CD4-positive, CD25-positive, alpha-beta regulatory T cell (primary cell): ENCODE results near the gene DNAH7. TPM values are rescaled to one million over a fixed set of nuclear protein-coding genes. Genes with fewer than 3 reads are reported as not detected.

ENCODE experiments used
- ATAC-seq, 2 donors: fragments of 150-1000 bp; cut with Tn5 transposase; one replicate each; pipeline ENCODE4 v1.10.0; 2021; ENCODE audit warnings: low read depth in 2 of 2, moderate number of reproducible peaks in 2 of 2, moderate library complexity in 1 of 2
- DNase-seq, 3 donors: peaks; one replicate each; pipeline versions ENCODE4 v3.0.0 to v3.0.0-alpha.2; 2012 to 2022; ENCODE audit warnings: mixed read lengths in 1 of 3
- H3K27ac ChIP-seq: one replicate; pipeline ENCODE4 v1.7.0; 2013; ENCODE audit warnings: mild to moderate bottlenecking, low read length; ENCODE audit not compliant: insufficient read depth, poor library complexity, severe bottlenecking
- H3K27me3 ChIP-seq: one replicate; pipeline ENCODE4 v1.7.0; 2013; ENCODE audit warnings: low read length; ENCODE audit not compliant: control insufficient read depth, insufficient read depth
- H3K36me3 ChIP-seq: one replicate; pipeline ENCODE4 v1.7.0; 2013; ENCODE audit warnings: mild to moderate bottlenecking, low read length, moderate library complexity; ENCODE audit not compliant: control insufficient read depth, insufficient read depth
- H3K4me1 ChIP-seq: 2 replicates; pipeline ENCODE4 v1.7.0; 2013; ENCODE audit warnings: mild to moderate bottlenecking, low read length; ENCODE audit not compliant: insufficient read depth, control insufficient read depth, poor library complexity, severe bottlenecking
- H3K4me3 ChIP-seq: one replicate; pipeline ENCODE4 v1.7.0; 2013; ENCODE audit warnings: low read depth, mild to moderate bottlenecking, low read length, moderate library complexity
- H3K9me3 ChIP-seq, 2 experiments: 1 replicate in 1 of 2; 2 replicates in 1 of 2; pipeline ENCODE4 v1.7.0; 2013; ENCODE audit warnings: low read length in 2 of 2, mild to moderate bottlenecking in 1 of 2, moderate library complexity in 1 of 2; ENCODE audit not compliant: control insufficient read depth in 2 of 2
- H3K27ac Mint-ChIP-seq, 3 donors: one replicate each; pipeline ENCODE4 v1.8.0; 2020 to 2022; ENCODE audit warnings: mild to moderate bottlenecking in 3 of 3, mixed read lengths in 3 of 3, moderate library complexity in 2 of 3
- H3K27me3 Mint-ChIP-seq: one replicate; pipeline ENCODE4 v1.8.0; 2022; ENCODE audit warnings: mild to moderate bottlenecking, mixed read lengths
- H3K36me3 Mint-ChIP-seq: one replicate; pipeline ENCODE4 v1.8.0; 2020; ENCODE audit warnings: mixed read lengths
- H3K4me1 Mint-ChIP-seq, 4 donors: one replicate each; pipeline ENCODE4 v1.8.0; 2020 to 2022; ENCODE audit warnings: mixed read lengths in 4 of 4, mild to moderate bottlenecking in 1 of 4
- H3K4me3 Mint-ChIP-seq, 4 donors: one replicate each; pipeline ENCODE4 v1.8.0; 2020 to 2022; ENCODE audit warnings: mild to moderate bottlenecking in 4 of 4, mixed read lengths in 4 of 4, moderate library complexity in 3 of 4
- H3K9me3 Mint-ChIP-seq, 7 donors: one replicate each; pipeline ENCODE4 v1.8.0; 2020 to 2022; ENCODE audit warnings: mixed read lengths in 7 of 7, mild to moderate bottlenecking in 3 of 7, moderate library complexity in 2 of 7
- polyA plus RNA-seq, 4 donors: library from polyadenylated mRNA; unstranded; fragments of 300-500 nt; fragmentation: Illumina TruSeq; gene quantifications; one replicate each; pipeline ENCODE4 v1.2.3, GENCODE V29; 2021
- total RNA-seq: library from RNA; stranded (reverse); gene quantifications from one replicate; pipeline ENCODE4 v1.2.3, GENCODE V29; 2022

Gene DNAH7
- total and polyA plus RNA-seq, 5 donors from 2014 or later, result not detected

- ATAC-seq, result no peak
- Mint-ChIP-seq H3K27ac (no peak overlapping the region), H3K27me3 (peaks cover 23% of the 10 kb centered on the region), H3K9me3 (peaks cover 0 to 3% (median 0%) of the 10 kb centered on the region in 7 donors), H3K36me3 (no peaks in the 10 kb centered on the region), H3K4me1 (peaks cover 0 to 3% (median 0%) of the 10 kb centered on the region in 4 donors), H3K4me3 (no peak overlapping the region)
- H3K27me3 ChIP-seq, result peaks cover 5% of the 10 kb centered on the region
- no peak overlapping the region for H3K27ac ChIP-seq
- no peak overlapping the region for H3K4me3 ChIP-seq
- H3K36me3 ChIP-seq, result no peaks in the 10 kb centered on the region
- DNase-seq, result no peak
- no peaks in the 10 kb centered on the region for H3K4me1 ChIP-seq
- no peaks in the 10 kb centered on the region for H3K9me3 ChIP-seq
Measured at GRCh38 chr2:196046123-196046917, 22.3 kb downstream of the DNAH7 start.

- no peak overlapping the region for H3K27ac Mint-ChIP-seq
- Histone ChIP-seq H3K4me3 (no peak overlapping the region), H3K36me3 (no peaks in the 10 kb centered on the region), H3K27ac (no peak overlapping the region), H3K9me3 (peaks cover 7 to 20% of the 10 kb centered on the region in 2 experiments), H3K27me3 (no peaks in the 10 kb centered on the region), H3K4me1 (no peaks in the 10 kb centered on the region)
- peaks cover 0 to 37% (median 14%) of the 10 kb centered on the region in 7 donors for H3K9me3 Mint-ChIP-seq
- H3K27me3 Mint-ChIP-seq, result peaks cover 31% of the 10 kb centered on the region
- ATAC-seq (no peak), DNase-seq (no peak)
- peaks cover 0 to 3% (median 0%) of the 10 kb centered on the region in 4 donors for H3K4me1 Mint-ChIP-seq
- H3K36me3 Mint-ChIP-seq, result no peaks in the 10 kb centered on the region
- no peak overlapping the region for H3K4me3 Mint-ChIP-seq
Measured at GRCh38 chr2:196041786-196042185, 26.9 kb downstream of the DNAH7 start.

- H3K4me1 ChIP-seq, result no peaks in the 10 kb centered on the region
- H3K4me3 ChIP-seq, result no peak overlapping the region
- DNase-seq, result no peak
- H3K4me1 Mint-ChIP-seq, result no peaks in the 10 kb centered on the region
- H3K36me3 Mint-ChIP-seq, result no peaks in the 10 kb centered on the region
- H3K4me3 Mint-ChIP-seq, result no peak overlapping the region
- no peaks in the 10 kb centered on the region for H3K36me3 ChIP-seq
- ATAC-seq, result no peak
- no peak overlapping the region for H3K27ac ChIP-seq
- H3K9me3 ChIP-seq, result peaks cover 7 to 20% of the 10 kb centered on the region in 2 experiments
- no peak overlapping the region for H3K27ac Mint-ChIP-seq
- H3K27me3 Mint-ChIP-seq, result peaks cover 26% of the 10 kb centered on the region
- H3K9me3 Mint-ChIP-seq, result peaks cover 0 to 37% (median 14%) of the 10 kb centered on the region in 7 donors
- H3K27me3 ChIP-seq, result no peaks in the 10 kb centered on the region
Measured at GRCh38 chr2:196040218-196040617, 28.4 kb downstream of the DNAH7 start.

- ATAC-seq (no peak), DNase-seq (no peak)
- no peaks in the 10 kb centered on the region for H3K4me1 ChIP-seq
- H3K9me3 ChIP-seq, result peaks cover 7 to 20% of the 10 kb centered on the region in 2 experiments
- H3K9me3 Mint-ChIP-seq, result peaks cover 4 to 42% (median 12%) of the 10 kb centered on the region in 7 donors
- no peaks in the 10 kb centered on the region for H3K27me3 ChIP-seq
- no peak overlapping the region for H3K27ac Mint-ChIP-seq
- H3K27ac ChIP-seq, result no peak overlapping the region
- H3K27me3 Mint-ChIP-seq, result peaks cover 23% of the 10 kb centered on the region
- no peaks in the 10 kb centered on the region for H3K36me3 Mint-ChIP-seq
- no peak overlapping the region for H3K4me3 ChIP-seq
- H3K36me3 ChIP-seq, result no peaks in the 10 kb centered on the region
- no peak overlapping the region for H3K4me3 Mint-ChIP-seq
- H3K4me1 Mint-ChIP-seq, result peaks cover 0 to 2% (median 0%) of the 10 kb centered on the region in 4 donors
Measured at GRCh38 chr2:196036442-196036841, 32.2 kb downstream of the DNAH7 start.

- Histone ChIP-seq H3K4me3 (no peak overlapping the region), H3K9me3 (peaks cover 0 to 6% of the 10 kb centered on the region in 2 experiments), H3K27ac (no peak overlapping the region), H3K4me1 (no peaks in the 10 kb centered on the region), H3K36me3 (no peaks in the 10 kb centered on the region), H3K27me3 (no peaks in the 10 kb centered on the region)
- H3K27me3 Mint-ChIP-seq, result no peaks in the 10 kb centered on the region
- ATAC-seq (no peak), DNase-seq (no peak)
- no peaks in the 10 kb centered on the region for H3K36me3 Mint-ChIP-seq
- H3K4me3 Mint-ChIP-seq, result no peak overlapping the region
- H3K9me3 Mint-ChIP-seq, result peaks cover 0 to 4% (median 0%) of the 10 kb centered on the region in 7 donors
- no peak overlapping the region for H3K27ac Mint-ChIP-seq
- no peaks in the 10 kb centered on the region for H3K4me1 Mint-ChIP-seq
Measured at GRCh38 chr2:196018037-196018436, 50.6 kb downstream of the DNAH7 start.

- H3K4me1 Mint-ChIP-seq, result no peaks in the 10 kb centered on the region
- Histone ChIP-seq H3K4me1 (no peaks in the 10 kb centered on the region), H3K27ac (no peak overlapping the region), H3K36me3 (no peaks in the 10 kb centered on the region), H3K4me3 (no peak overlapping the region), H3K9me3 (no peaks in the 10 kb centered on the region), H3K27me3 (no peaks in the 10 kb centered on the region)
- no peaks in the 10 kb centered on the region for H3K36me3 Mint-ChIP-seq
- ATAC-seq (no peak), DNase-seq (no peak)
- no peak overlapping the region for H3K4me3 Mint-ChIP-seq
- peaks cover 7% of the 10 kb centered on the region for H3K27me3 Mint-ChIP-seq
- peaks cover 0 to 7% (median 3%) of the 10 kb centered on the region in 7 donors for H3K9me3 Mint-ChIP-seq
- H3K27ac Mint-ChIP-seq, result no peak overlapping the region
Measured at GRCh38 chr2:196012314-196012713, 56.3 kb downstream of the DNAH7 start.

- no peak overlapping the region for H3K27ac Mint-ChIP-seq
- no peak overlapping the region for H3K4me3 ChIP-seq
- no peaks in the 10 kb centered on the region for H3K4me1 ChIP-seq
- peaks cover 0 to under 1% of the 10 kb centered on the region in 2 experiments for H3K9me3 ChIP-seq
- H3K27ac ChIP-seq, result no peak overlapping the region
- peaks cover 11% of the 10 kb centered on the region for H3K27me3 Mint-ChIP-seq
- ATAC-seq, result no peak
- no peaks in the 10 kb centered on the region for H3K36me3 Mint-ChIP-seq
- H3K27me3 ChIP-seq, result no peaks in the 10 kb centered on the region
- H3K4me1 Mint-ChIP-seq, result peaks cover 0 to 8% (median 3%) of the 10 kb centered on the region in 4 donors
- peaks cover 0 to 10% (median 7%) of the 10 kb centered on the region in 7 donors for H3K9me3 Mint-ChIP-seq
- H3K36me3 ChIP-seq, result no peaks in the 10 kb centered on the region
- H3K4me3 Mint-ChIP-seq, result no peak overlapping the region
- DNase-seq, result no peak
Measured at GRCh38 chr2:196000551-196000950, 68.1 kb downstream of the DNAH7 start.

- Mint-ChIP-seq H3K4me1 (peaks cover 0 to 10% (median 3%) of the 10 kb centered on the region in 4 donors), H3K4me3 (no peak overlapping the region), H3K36me3 (no peaks in the 10 kb centered on the region), H3K27me3 (peaks cover 9% of the 10 kb centered on the region), H3K9me3 (peaks cover 0 to 6% (median 0%) of the 10 kb centered on the region in 7 donors), H3K27ac (no peak overlapping the region)
- no peak for DNase-seq
- H3K27ac ChIP-seq, result no peak overlapping the region
- no peaks in the 10 kb centered on the region for H3K4me1 ChIP-seq
- no peaks in the 10 kb centered on the region for H3K9me3 ChIP-seq
- no peak overlapping the region for H3K4me3 ChIP-seq
- H3K27me3 ChIP-seq, result no peaks in the 10 kb centered on the region
- H3K36me3 ChIP-seq, result no peaks in the 10 kb centered on the region
- ATAC-seq, result no peak
Measured at GRCh38 chr2:195998070-195998469, 70.6 kb downstream of the DNAH7 start.
